IMR-90 (cell line): Measurements from ENCODE around the gene STXBP6. TPM values are rescaled to one million over a fixed set of nuclear protein-coding genes. Genes with fewer than 3 reads are reported as not detected.

Experiments
- ATAC-seq: fragments of 200-7000 bp; cut with Tn5 transposase; 2 replicates; pipeline ENCODE4 v1.9.1; 2020; ENCODE audit warnings: low read depth, mild to moderate bottlenecking, moderate library complexity
- BruUV-seq: library from RNA; stranded (reverse); fragments of 400-500 nt; replicated peaks from 2 replicates; lab custom pipeline; 2021; lab: Mats Ljungman, UMichigan
- CTCF ChIA-PET: fragments of 300-600 bp; formaldehyde crosslinking; extraction: SDS; loops from one replicate; lab custom pipeline; 2021; ENCODE audit warnings: antibody characterized with exemption; lab: Yijun Ruan, JAX
- POLR2A ChIA-PET: fragments of 300-600 bp; sonication (Branson Sonifier 250); formaldehyde crosslinking; loops from one replicate; lab custom pipeline; 2022; ENCODE audit warnings: antibody characterized with exemption; ENCODE audit not compliant: unreplicated experiment; lab: Charles Lee
- DNase-seq: peaks from one replicate; pipeline ENCODE4 v3.0.0; 2013
- H2AFZ ChIP-seq: replicated peaks from 2 replicates; pipeline ENCODE3; 2013; ENCODE audit warnings: low read length, mild to moderate bottlenecking; ENCODE audit not compliant: poor library complexity
- H2AK5ac ChIP-seq: 2 replicates; pipeline ENCODE4 v1.6.1; 2013; ENCODE audit warnings: low read depth, low read length, inconsistent platforms
- H2AK9ac ChIP-seq: replicated peaks from 2 replicates; pipeline ENCODE3; 2013; ENCODE audit warnings: mild to moderate bottlenecking, low read depth, low read length, moderate library complexity; ENCODE audit not compliant: poor library complexity
- H2BK120ac ChIP-seq: 2 replicates; pipeline ENCODE4 v1.6.1; 2013; ENCODE audit warnings: low read depth, low read length, inconsistent platforms
- H2BK15ac ChIP-seq: 3 replicates; pipeline ENCODE4 v1.6.1; 2013; ENCODE audit warnings: low read depth, low read length, inconsistent platforms
- H2BK20ac ChIP-seq: 2 replicates; pipeline ENCODE4 v1.6.1; 2013; ENCODE audit warnings: low read depth, mild to moderate bottlenecking, inconsistent platforms, low read length, moderate library complexity
- H2BK5ac ChIP-seq: 2 replicates; pipeline ENCODE4 v1.6.1; 2013; ENCODE audit warnings: mild to moderate bottlenecking, low read depth, low read length, inconsistent platforms; ENCODE audit not compliant: poor library complexity, severe bottlenecking
- H3K14ac ChIP-seq: replicated peaks from 2 replicates; pipeline ENCODE4 v1.6.1; 2013; ENCODE audit warnings: low read depth, low read length, inconsistent platforms
- H3K18ac ChIP-seq: 2 replicates; pipeline ENCODE4 v1.6.1; 2013; ENCODE audit warnings: low read depth, low read length, control low read depth
- H3K23ac ChIP-seq: 2 replicates; pipeline ENCODE4 v1.6.1; 2013; ENCODE audit warnings: low read depth, low read length, inconsistent platforms
- H3K27ac ChIP-seq: 2 replicates; pipeline ENCODE4 v1.5.1; 2013; ENCODE audit warnings: mild to moderate bottlenecking, control low read depth, low read length; ENCODE audit not compliant: insufficient read depth
- H3K27me3 ChIP-seq: 2 replicates; pipeline ENCODE4 v1.6.1; 2013; ENCODE audit warnings: low read length; ENCODE audit not compliant: control insufficient read depth, insufficient read depth
- H3K36me3 ChIP-seq: 2 replicates; pipeline ENCODE4 v1.6.1; 2013; ENCODE audit warnings: low read length, mixed read lengths; ENCODE audit not compliant: control insufficient read depth, insufficient read depth
- H3K4ac ChIP-seq: 2 replicates; pipeline ENCODE4 v1.6.1; 2013; ENCODE audit warnings: low read depth, low read length, inconsistent platforms
- H3K4me1 ChIP-seq: 2 replicates; pipeline ENCODE4 v1.6.1; 2013; ENCODE audit warnings: low read length, mixed read lengths; ENCODE audit not compliant: control insufficient read depth, insufficient read depth
- H3K4me2 ChIP-seq: 2 replicates; pipeline ENCODE4 v1.6.1; 2013; ENCODE audit warnings: low read depth, mild to moderate bottlenecking, control low read depth, low read length, moderate library complexity
- H3K4me3 ChIP-seq: 2 replicates; pipeline ENCODE4 v1.5.1; 2013; ENCODE audit warnings: low read depth, mild to moderate bottlenecking, control low read depth, low read length, moderate library complexity; ENCODE audit not compliant: insufficient read depth
- H3K56ac ChIP-seq: 2 replicates; pipeline ENCODE4 v1.6.1; 2013; ENCODE audit warnings: low read length, inconsistent platforms; ENCODE audit not compliant: insufficient read depth; ENCODE audit errors: extremely low read depth
- H3K79me1 ChIP-seq, 2 experiments: 2 replicates each; pipeline ENCODE4 v1.6.1; 2013; ENCODE audit warnings: low read length in 2 of 2, inconsistent platforms in 1 of 2, low read depth in 1 of 2
- H3K9ac ChIP-seq: 2 replicates; pipeline ENCODE4 v1.6.1; 2013; ENCODE audit warnings: low read depth, low read length, control low read depth
- H3K9me1 ChIP-seq: 2 replicates; pipeline ENCODE4 v1.6.1; 2013; ENCODE audit warnings: low read length, inconsistent platforms; ENCODE audit not compliant: insufficient read depth
- H3K9me3 ChIP-seq: 2 replicates; pipeline ENCODE4 v1.6.1; 2013; ENCODE audit warnings: low read length; ENCODE audit not compliant: control insufficient read depth, insufficient read depth
- H4K20me1 ChIP-seq: 2 replicates; pipeline ENCODE4 v1.6.1; 2013; ENCODE audit warnings: low read length, inconsistent platforms; ENCODE audit not compliant: insufficient read depth
- H4K5ac ChIP-seq: 2 replicates; pipeline ENCODE4 v1.6.1; 2013; ENCODE audit warnings: mild to moderate bottlenecking, low read depth, low read length, control low read depth
- H4K8ac ChIP-seq, 2 experiments: 2 replicates each; pipeline ENCODE4 v1.6.1; 2013; ENCODE audit warnings: low read depth in 2 of 2, low read length in 2 of 2, control low read depth in 1 of 2, inconsistent platforms in 1 of 2
- H4K91ac ChIP-seq: 2 replicates; pipeline ENCODE4 v1.6.1; 2013; ENCODE audit warnings: low read depth, low read length, inconsistent platforms; ENCODE audit not compliant: insufficient read depth
- ELK1 ChIP-seq: fragments of 150-350 bp; IDR thresholded peaks from 2 replicates; pipeline ENCODE4 v1.6.1; 2016; ENCODE audit warnings: low read depth, mild to moderate bottlenecking, low read length, moderate library complexity, borderline replicate concordance
- FOS ChIP-seq: fragments of 150-350 bp; IDR thresholded peaks from 2 replicates; pipeline ENCODE4 v1.6.1; 2016; ENCODE audit warnings: low read depth, low read length
- RCOR1 ChIP-seq: IDR thresholded peaks from 2 replicates; pipeline ENCODE4 v1.6.1; 2012; ENCODE audit warnings: mild to moderate bottlenecking, low read length, improper control_type of control experiment; ENCODE audit not compliant: insufficient replicate concordance
- WGBS, 2 experiments: methylation state at CpG; one replicate each; pipeline versions ENCODE4 v1.1.5 to v1.1.7; 2013; ENCODE audit warnings: missing lambda C conversion rate in 2 of 2; ENCODE audit not compliant: insufficient read length in 1 of 2; ENCODE audit errors: extremely low coverage in 2 of 2; 5-methylcytosine and 5-hydroxymethylcytosine counted together
- dilution Hi-C: fragments of 300-500 bp; cut with HindIII; formaldehyde crosslinking; loops from one replicate; pipeline ENCODE4 v1.14.3; 2018; ENCODE audit warnings: low sequenced_read_pairs; ENCODE audit not compliant: unreplicated experiment
- in situ Hi-C: fragments of 300-500 bp; cut with MboI; formaldehyde crosslinking; loops from 3 replicates; pipeline ENCODE4 v1.14.3; 2019; ENCODE audit warnings: low sequenced_read_pairs, inconsistent platforms, mixed read lengths
- intact Hi-C: fragments of 100-400 bp; cut with micrococcal nuclease; formaldehyde crosslinking; loops from 2 replicates; pipeline ENCODE4 v1.10.0; 2022
- polyA plus RNA-seq, 3 experiments: library from polyadenylated mRNA; depleted of rRNA; stranded (reverse); fragments of >200 nt; gene quantifications; 2 replicates each; pipeline ENCODE4 v1.2.3, GENCODE V29; 2012; ENCODE audit warnings: low replicate concordance in 1 of 3
- total RNA-seq: library from RNA; depleted of rRNA; stranded (reverse); fragments of >200 nt; gene quantifications from 2 replicates; pipeline ENCODE4 v1.2.3, GENCODE V29; 2012

Gene STXBP6
- total and polyA plus RNA-seq, 2 of the 4 experiments (the other 2 are of a cell fraction) = 14.2 to 14.3 TPM

DNA sequence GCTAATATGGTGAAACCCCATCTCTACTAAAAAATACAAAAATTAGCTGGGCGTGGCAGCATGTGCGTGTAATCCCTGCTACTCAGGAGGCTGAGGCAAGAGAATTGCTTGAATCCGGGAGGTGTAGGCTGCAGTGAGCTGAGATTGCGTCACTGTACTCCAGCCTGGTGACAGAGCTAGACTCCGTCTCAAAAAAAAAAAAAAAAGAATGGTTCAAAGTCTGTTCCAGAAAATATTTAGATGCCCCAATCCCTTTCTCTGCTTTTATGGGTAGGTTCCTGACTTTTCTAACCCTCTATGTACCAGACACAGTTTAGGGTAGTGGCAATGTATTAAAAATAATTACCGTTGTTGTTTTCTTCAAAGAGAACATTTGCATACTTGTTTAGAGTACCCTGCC, 161.4 kb downstream of the STXBP6 start:
- H3K27ac ChIP-seq = no peak overlapping the region
- no peak overlapping the region for H3K4me2 ChIP-seq
- TF ChIP-seq ELK1 (no peak), RCOR1 (no peak), FOS (no peak)
- no peak for DNase-seq
- H2BK120ac ChIP-seq = no peak overlapping the region
- ChIA-PET POLR2A (no interaction called here), CTCF (no interaction called here)
- H3K9me3 ChIP-seq = peaks cover 3% of the 10 kb centered on the region; the same call in 1 of the 2 replicates
- H3K4ac ChIP-seq = no peak overlapping the region
- no peaks in the 10 kb centered on the region for H3K27me3 ChIP-seq
- H3K14ac ChIP-seq = no peak overlapping the region
- ATAC-seq = no peak
- dilution Hi-C loops (no loop called here), intact Hi-C loops (no loop called here), in situ Hi-C loops (no loop called here)
- H2BK15ac ChIP-seq = no peak overlapping the region
- H4K8ac ChIP-seq = no peak overlapping the region
- H4K5ac ChIP-seq = no peak overlapping the region
- H2AK9ac ChIP-seq = no peak overlapping the region
- no TSS peak for BruUV-seq
- H3K36me3 ChIP-seq = no peaks in the 10 kb centered on the region
- no peak overlapping the region for H3K23ac ChIP-seq
- WGBS, 2 experiments = 100% methylated on average over 1 of the region's 6 CpGs; no CpG with 5 or more reads in 1 of the 2 experiments
- H3K56ac ChIP-seq = no peak overlapping the region
- H3K79me1 ChIP-seq = no peaks in the 10 kb centered on the region
- no peak overlapping the region for H3K18ac ChIP-seq
- no peak overlapping the region for H3K4me3 ChIP-seq
- H3K9me1 ChIP-seq = no peaks in the 10 kb centered on the region
- H2AK5ac ChIP-seq = no peak overlapping the region
- H3K4me1 ChIP-seq = no peaks in the 10 kb centered on the region
- H2BK20ac ChIP-seq = no peak overlapping the region
- H3K9ac ChIP-seq = no peak overlapping the region
- H2BK5ac ChIP-seq = no peak overlapping the region
- no peaks in the 10 kb centered on the region for H4K20me1 ChIP-seq
- H2AFZ ChIP-seq = no peak overlapping the region
- no peak overlapping the region for H4K91ac ChIP-seq
